GM13977 (cell line): Measurements from ENCODE around the gene COQ2.
"Not testable (repeated sequence)": the region's sequence is repeated elsewhere in the genome, so short reads cannot be mapped to it uniquely, and the experiment has no call there.

ENCODE experiments used
- DNase-seq: peaks from one replicate; pipeline ENCODE4 v3.0.0; 2012; ENCODE audit warnings: low spot score
- CTCF ChIP-seq: IDR thresholded peaks from 2 replicates; pipeline ENCODE4 v1.5.1; 2012; ENCODE audit warnings: mild to moderate bottlenecking, control low read depth; ENCODE audit not compliant: insufficient read depth; ENCODE audit errors: extremely low read depth, missing control alignments
- in situ Hi-C: fragments of 300-500 bp; cut with MboI; formaldehyde crosslinking; loops from one replicate; pipeline ENCODE4 v1.12.0; 2022; ENCODE audit warnings: low sequenced_read_pairs, low pct_unique_long_range_greater_than_20kb, mixed read lengths, inconsistent platforms; ENCODE audit not compliant: unreplicated experiment

The COQ2 gene

GRCh38 chr4:83283181-83283580 is 1.4 kb downstream of the COQ2 start:
- in situ Hi-C loops: loop anchor here (25.0 kb wide), 1 partner anchor 821 kb away; no protein-coding TSS in a partner anchor
- DNase-seq: no peak
- no peak for TF ChIP-seq CTCF

GRCh38 chr4:83282049-83282535 is 2.5 kb downstream of the COQ2 start:
- in situ Hi-C loops: loop anchor here (25.0 kb wide), 1 partner anchor 820 kb away; no protein-coding TSS in a partner anchor
- peak; percentile 63 for TF ChIP-seq CTCF
- DNase-seq: peak; percentile 53

GRCh38 chr4:83281307-83281706 is 3.3 kb downstream of the COQ2 start:
- in situ Hi-C loops: loop anchor here (25.0 kb wide), 1 partner anchor 819 kb away; no protein-coding TSS in a partner anchor
- DNase-seq: peak; percentile 17
- TF ChIP-seq CTCF: no peak

GRCh38 chr4:83276299-83277040 is 8.1 kb downstream of the COQ2 start:
- DNase-seq: no peak
- in situ Hi-C loops: loop anchor here (25.0 kb wide), 1 partner anchor 814 kb away; no protein-coding TSS in a partner anchor
- no peak for TF ChIP-seq CTCF

GRCh38 chr4:83273926-83274325 is 10.7 kb downstream of the COQ2 start:
- in situ Hi-C loops: loop anchor here (25.0 kb wide), 1 partner anchor 387 kb away; the partner anchor contains the start of gene SEC31A
- DNase-seq: not testable (repeated sequence)

GRCh38 chr4:83272900-83273299 is 11.7 kb downstream of the COQ2 start:
- TF ChIP-seq CTCF: no peak
- peak; percentile 63 for DNase-seq
- in situ Hi-C loops: loop anchor here (25.0 kb wide), 1 partner anchor 386 kb away; the partner anchor contains the start of gene SEC31A

GRCh38 chr4:83269256-83269655 is 15.3 kb downstream of the COQ2 start:
- no peak for TF ChIP-seq CTCF
- in situ Hi-C loops: loop anchor here (10.0 to 25.0 kb wide), 2 partner anchors 194 to 382 kb away; partner anchors contain the start of gene SEC31A
- DNase-seq: no peak
